HG03442 (cell line): ENCODE data around the gene LGI1.
A peak's percentile ranks its signal among the peaks of the same experiment; 100 is the strongest.

Experiments used
- ATAC-seq: cut with Tn5 transposase; IDR thresholded peaks from one replicate; pipeline ENCODE4 v1.9.1; 2021; ENCODE audit warnings: mild to moderate bottlenecking, moderate library complexity; ENCODE audit not compliant: unreplicated experiment

LGI1 gene

GRCh38 chr10:93754761-93755160, 3.0 kb upstream of the LGI1 start:
- ATAC-seq: no peak

- ATAC-seq: no peak
Observed at GRCh38 chr10:93755443-93756116, 2.2 kb upstream of the LGI1 start.

DNA sequence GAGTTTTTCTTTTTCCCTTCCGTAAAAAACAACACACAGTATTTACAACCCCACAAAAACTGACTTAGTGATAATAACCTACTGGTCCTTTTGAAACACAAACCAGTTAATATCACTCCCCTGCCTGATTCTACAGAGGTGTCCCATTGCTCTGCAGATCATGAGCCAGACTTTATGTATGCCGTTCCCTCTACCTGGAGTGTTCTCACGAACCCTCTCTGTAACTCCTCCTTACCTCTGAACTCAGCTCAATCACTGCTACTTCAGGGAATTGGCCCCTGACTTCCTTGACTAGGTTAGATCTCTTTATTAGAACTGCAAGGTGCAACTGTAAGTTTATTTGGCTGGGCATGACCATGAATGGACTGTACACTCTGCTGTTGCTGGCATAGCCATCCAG, 1.6 kb upstream of the LGI1 start:
- no peak for ATAC-seq

DNA sequence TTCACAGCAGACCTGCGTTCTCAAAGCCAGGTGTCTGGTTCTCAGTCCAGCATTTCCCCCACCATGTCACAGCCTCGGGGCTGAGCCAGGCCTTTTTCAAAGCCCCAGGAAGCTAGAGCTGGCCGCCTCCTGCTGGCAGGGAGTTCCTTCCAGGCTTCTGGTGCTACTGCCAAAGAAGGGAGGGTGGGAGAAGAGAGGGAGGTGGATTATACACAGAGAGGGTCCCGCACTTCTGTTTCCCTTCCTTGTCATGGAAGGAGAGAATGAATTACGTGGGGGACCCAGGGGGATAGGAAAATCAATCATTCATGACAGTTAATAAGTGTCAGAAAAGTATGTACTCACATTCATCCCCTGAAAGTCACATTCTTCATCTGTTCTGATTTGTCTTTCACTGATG, 600 bp upstream of the LGI1 start:
- no peak for ATAC-seq

- ATAC-seq: no peak
Observed at GRCh38 chr10:93758508-93758885, 761 bp downstream of the LGI1 start.

DNA sequence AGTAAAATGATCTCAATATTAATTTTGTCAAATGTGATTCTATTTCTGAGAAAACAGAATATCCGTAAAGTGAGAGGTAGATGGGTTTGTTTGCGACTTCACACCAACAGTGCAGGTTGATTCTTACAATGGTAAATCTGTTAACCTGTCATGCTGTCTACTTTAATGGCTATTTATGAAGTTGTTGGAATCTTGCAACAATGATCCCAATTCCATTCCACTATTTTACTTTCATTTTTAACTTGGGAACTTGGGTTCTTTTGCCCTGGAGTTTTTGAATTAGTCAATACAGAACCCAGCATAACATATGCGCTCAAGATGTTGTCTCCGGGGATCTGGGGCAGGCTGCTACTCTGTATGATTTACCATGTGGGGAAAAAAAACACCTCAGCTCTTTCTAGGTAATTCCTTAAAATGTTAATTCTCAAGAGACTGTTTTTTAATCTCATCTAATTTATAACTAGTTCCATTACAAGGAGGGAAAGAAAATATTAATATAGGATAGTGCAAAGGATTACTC, 1.2 kb downstream of the LGI1 start:
- no peak for ATAC-seq

GRCh38 chr10:93760490-93760889, 2.8 kb downstream of the LGI1 start:
- ATAC-seq: no peak

GRCh38 chr10:93762979-93763391, 5.2 kb downstream of the LGI1 start:
- peak; percentile 55 for ATAC-seq

DNA sequence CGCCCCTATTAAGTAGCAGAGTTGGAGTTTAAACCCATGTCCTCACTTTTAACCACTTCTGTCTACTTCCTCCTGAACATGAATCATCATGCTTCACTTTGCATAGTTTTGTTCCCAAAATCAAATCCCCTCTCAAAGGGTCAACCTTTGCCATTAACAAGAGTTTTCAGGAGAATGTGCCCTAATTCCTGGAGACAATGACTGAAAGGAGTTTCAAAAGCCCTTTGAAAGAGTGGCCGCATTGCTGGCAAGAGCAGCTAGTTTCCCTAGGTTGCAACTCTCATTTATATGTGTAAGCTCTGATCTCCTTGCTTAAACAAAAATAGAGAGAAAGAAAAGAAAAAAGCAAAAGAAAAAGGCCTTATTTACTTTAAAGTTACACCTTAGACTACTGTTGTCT, 9.2 kb downstream of the LGI1 start:
- ATAC-seq: no peak

- ATAC-seq: no peak
Observed at GRCh38 chr10:93767724-93768399, 10.1 kb downstream of the LGI1 start.

DNA sequence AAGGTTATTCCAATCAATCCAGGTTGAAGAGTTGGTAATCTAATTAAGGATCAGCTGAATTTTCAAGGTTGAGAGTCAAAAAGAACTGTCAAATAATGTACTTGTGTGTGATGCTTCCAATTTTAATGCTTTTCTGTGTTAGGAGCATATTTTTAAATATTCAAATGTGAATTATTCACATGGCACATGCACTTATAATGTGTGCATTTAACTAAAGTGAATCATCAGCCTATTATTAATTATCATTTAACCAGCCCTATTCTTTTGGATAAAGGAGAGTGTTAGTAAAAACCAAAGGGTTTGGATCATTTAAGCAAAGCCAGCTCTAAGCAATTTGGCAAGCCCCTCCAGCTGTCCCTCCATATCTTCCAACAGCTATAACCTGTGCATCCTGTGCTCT, 11.2 kb downstream of the LGI1 start:
- no peak for ATAC-seq

DNA sequence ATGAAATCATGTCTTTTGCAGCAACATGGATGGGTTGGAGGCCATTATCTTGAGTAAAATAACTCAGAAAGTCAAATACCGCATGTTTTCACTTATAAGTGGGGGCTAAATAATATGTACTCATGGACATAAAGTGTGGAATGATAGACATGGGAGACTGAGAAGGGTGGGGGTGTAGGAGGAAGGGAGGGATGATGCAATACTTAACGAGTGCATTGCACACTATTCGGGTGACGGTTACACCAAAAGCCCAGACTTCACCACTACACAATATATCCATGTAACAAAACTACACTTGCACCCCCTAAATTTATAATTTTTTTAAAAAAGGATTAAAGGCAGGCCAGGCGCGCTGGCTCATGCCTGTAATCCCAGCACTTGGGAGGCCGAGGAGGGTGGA, 13.6 kb downstream of the LGI1 start:
- no peak for ATAC-seq

GRCh38 chr10:93773120-93773519, 15.4 kb downstream of the LGI1 start:
- ATAC-seq: no peak

DNA sequence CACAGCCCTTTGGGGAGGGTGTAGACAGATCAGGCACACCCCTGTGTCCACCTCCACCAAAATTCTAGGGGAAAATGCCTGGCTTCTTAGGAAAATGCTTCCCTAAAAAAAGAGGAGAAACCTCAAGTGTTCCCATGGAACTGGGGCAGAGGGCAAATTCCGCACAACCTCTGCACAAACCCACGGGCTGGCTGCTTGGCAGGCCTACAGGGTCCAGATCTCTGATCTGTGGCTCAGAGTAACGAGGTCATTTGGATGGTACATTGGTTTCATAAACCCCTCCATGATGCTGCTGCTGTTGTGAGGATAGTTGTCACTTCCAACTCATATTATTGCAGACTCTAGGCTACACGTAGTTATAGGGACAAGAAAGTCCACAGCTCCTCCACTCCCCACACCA, 16.0 kb downstream of the LGI1 start:
- no peak for ATAC-seq

GRCh38 chr10:93775356-93775755, 17.6 kb downstream of the LGI1 start:
- ATAC-seq: no peak

- ATAC-seq: no peak
Observed at GRCh38 chr10:93777092-93777491, 19.4 kb downstream of the LGI1 start.

- no peak for ATAC-seq
Observed at GRCh38 chr10:93784059-93784458, 26.3 kb downstream of the LGI1 start.

- ATAC-seq: no peak
Observed at GRCh38 chr10:93788413-93789208, 30.9 kb downstream of the LGI1 start.

- no peak for ATAC-seq
Observed at GRCh38 chr10:93790439-93790838, 32.7 kb downstream of the LGI1 start.

- no peak for ATAC-seq
Observed at GRCh38 chr10:93796167-93796566, 38.4 kb downstream of the LGI1 start.

GRCh38 chr10:93797825-93798224, 40.1 kb downstream of the LGI1 start:
- ATAC-seq: no peak
